ENCODE data around the gene HCFC1.

Gene HCFC1

GRCh38 chrX:153950127-153950526 lies 21.5 kb downstream of the HCFC1 start:
- Histone ChIP-seq H3K4me1 (ENCODE audit: control insufficient read depth, insufficient read depth, low read length) (peaks cover 3% of the 10 kb centered on the region), H3K27me3 (ENCODE audit: control insufficient read depth, insufficient read depth, low read length) (no peaks in the 10 kb centered on the region), H3K9me3 (ENCODE audit: control insufficient read depth, low read length) (no peaks in the 10 kb centered on the region), H3K36me3 (ENCODE audit: control insufficient read depth, insufficient read depth, low read length) (peaks cover 17% of the 10 kb centered on the region), H3K4me3 (ENCODE audit: low read length) (no peak overlapping the region), H3K9ac (ENCODE audit: low read length) (no peak overlapping the region)

- Histone ChIP-seq H3K9me3 (ENCODE audit: control insufficient read depth, low read length) (no peaks in the 10 kb centered on the region), H3K9ac (ENCODE audit: low read length) (no peak overlapping the region), H3K27me3 (ENCODE audit: control insufficient read depth, insufficient read depth, low read length) (no peaks in the 10 kb centered on the region), H3K36me3 (ENCODE audit: control insufficient read depth, insufficient read depth, low read length) (peaks cover 17% of the 10 kb centered on the region), H3K4me1 (ENCODE audit: control insufficient read depth, insufficient read depth, low read length) (peaks cover 3% of the 10 kb centered on the region), H3K4me3 (ENCODE audit: low read length) (no peak overlapping the region)
These were observed 22.5 kb downstream of the HCFC1 start for GRCh38 chrX:153948847-153949805.

GRCh38 chrX:153948002-153948466 lies 23.6 kb downstream of the HCFC1 start:
- H3K4me1 ChIP-seq (ENCODE audit: control insufficient read depth, insufficient read depth, low read length): peaks cover under 1% of the 10 kb centered on the region
- H3K9me3 ChIP-seq (ENCODE audit: control insufficient read depth, low read length): no peaks in the 10 kb centered on the region
- peaks cover 16% of the 10 kb centered on the region for H3K36me3 ChIP-seq (ENCODE audit: control insufficient read depth, insufficient read depth, low read length)
- no peak overlapping the region for H3K4me3 ChIP-seq (ENCODE audit: low read length)
- no peaks in the 10 kb centered on the region for H3K27me3 ChIP-seq (ENCODE audit: control insufficient read depth, insufficient read depth, low read length)
- no peak overlapping the region for H3K9ac ChIP-seq (ENCODE audit: low read length)

GRCh38 chrX:153947009-153947769 lies 24.4 kb downstream of the HCFC1 start:
- H3K9ac ChIP-seq (ENCODE audit: low read length): no peak overlapping the region
- H3K36me3 ChIP-seq (ENCODE audit: control insufficient read depth, insufficient read depth, low read length): peaks cover 7% of the 10 kb centered on the region
- no peaks in the 10 kb centered on the region for H3K9me3 ChIP-seq (ENCODE audit: control insufficient read depth, low read length)
- no peaks in the 10 kb centered on the region for H3K27me3 ChIP-seq (ENCODE audit: control insufficient read depth, insufficient read depth, low read length)
- H3K4me1 ChIP-seq (ENCODE audit: control insufficient read depth, insufficient read depth, low read length): no peaks in the 10 kb centered on the region
- H3K4me3 ChIP-seq (ENCODE audit: low read length): no peak overlapping the region

GRCh38 chrX:153945956-153946943 lies 25.4 kb downstream of the HCFC1 start:
- H3K4me1 ChIP-seq (ENCODE audit: control insufficient read depth, insufficient read depth, low read length): no peaks in the 10 kb centered on the region
- no peak overlapping the region for H3K4me3 ChIP-seq (ENCODE audit: low read length)
- H3K27me3 ChIP-seq (ENCODE audit: control insufficient read depth, insufficient read depth, low read length): no peaks in the 10 kb centered on the region
- no peak overlapping the region for H3K9ac ChIP-seq (ENCODE audit: low read length)
- peaks cover 5% of the 10 kb centered on the region for H3K36me3 ChIP-seq (ENCODE audit: control insufficient read depth, insufficient read depth, low read length)
- no peaks in the 10 kb centered on the region for H3K9me3 ChIP-seq (ENCODE audit: control insufficient read depth, low read length)

- Histone ChIP-seq H3K36me3 (ENCODE audit: control insufficient read depth, insufficient read depth, low read length) (no peaks in the 10 kb centered on the region), H3K9me3 (ENCODE audit: control insufficient read depth, low read length) (no peaks in the 10 kb centered on the region), H3K9ac (ENCODE audit: low read length) (no peak overlapping the region), H3K27me3 (ENCODE audit: control insufficient read depth, insufficient read depth, low read length) (no peaks in the 10 kb centered on the region), H3K4me1 (ENCODE audit: control insufficient read depth, insufficient read depth, low read length) (no peaks in the 10 kb centered on the region), H3K4me3 (ENCODE audit: low read length) (no peak overlapping the region)
These were observed 26.8 kb downstream of the HCFC1 start for GRCh38 chrX:153944800-153945150.

- Histone ChIP-seq H3K36me3 (ENCODE audit: control insufficient read depth, insufficient read depth, low read length) (no peaks in the 10 kb centered on the region), H3K4me3 (ENCODE audit: low read length) (no peak within 1 kb of the TSS), H3K4me1 (ENCODE audit: control insufficient read depth, insufficient read depth, low read length) (no peaks in the 10 kb centered on the region), H3K27me3 (ENCODE audit: control insufficient read depth, insufficient read depth, low read length) (no peaks in the 10 kb centered on the region), H3K9me3 (ENCODE audit: control insufficient read depth, low read length) (no peaks in the 10 kb centered on the region), H3K9ac (ENCODE audit: low read length) (no peak within 1 kb of the TSS)
These were observed 27.3 kb downstream of the HCFC1 start, which contains the start of gene RENBP for GRCh38 chrX:153944140-153944799. Gene RENBP (minus strand): TSS chrX:153944643. CDS start chrX:153944610, 33 bp downstream.

- Histone ChIP-seq H3K9ac (ENCODE audit: low read length) (no peak overlapping the region), H3K9me3 (ENCODE audit: control insufficient read depth, low read length) (no peaks in the 10 kb centered on the region), H3K36me3 (ENCODE audit: control insufficient read depth, insufficient read depth, low read length) (no peaks in the 10 kb centered on the region), H3K4me1 (ENCODE audit: control insufficient read depth, insufficient read depth, low read length) (no peaks in the 10 kb centered on the region), H3K4me3 (ENCODE audit: low read length) (no peak overlapping the region), H3K27me3 (ENCODE audit: control insufficient read depth, insufficient read depth, low read length) (no peaks in the 10 kb centered on the region)
These were observed 30.0 kb downstream of the HCFC1 start for GRCh38 chrX:153941336-153942252.

GRCh38 chrX:153939573-153939972 lies 32.0 kb downstream of the HCFC1 start:
- no peaks in the 10 kb centered on the region for H3K9me3 ChIP-seq (ENCODE audit: control insufficient read depth, low read length)
- H3K9ac ChIP-seq (ENCODE audit: low read length): no peak overlapping the region
- no peaks in the 10 kb centered on the region for H3K4me1 ChIP-seq (ENCODE audit: control insufficient read depth, insufficient read depth, low read length)
- H3K36me3 ChIP-seq (ENCODE audit: control insufficient read depth, insufficient read depth, low read length): no peaks in the 10 kb centered on the region
- no peaks in the 10 kb centered on the region for H3K27me3 ChIP-seq (ENCODE audit: control insufficient read depth, insufficient read depth, low read length)
- H3K4me3 ChIP-seq (ENCODE audit: low read length): no peak overlapping the region

- no peaks in the 10 kb centered on the region for H3K9me3 ChIP-seq (ENCODE audit: control insufficient read depth, low read length)
- H3K4me1 ChIP-seq (ENCODE audit: control insufficient read depth, insufficient read depth, low read length): peaks cover 5% of the 10 kb centered on the region
- H3K27me3 ChIP-seq (ENCODE audit: control insufficient read depth, insufficient read depth, low read length): no peaks in the 10 kb centered on the region
- no peak overlapping the region for H3K4me3 ChIP-seq (ENCODE audit: low read length)
- H3K36me3 ChIP-seq (ENCODE audit: control insufficient read depth, insufficient read depth, low read length): no peaks in the 10 kb centered on the region
- no peak overlapping the region for H3K9ac ChIP-seq (ENCODE audit: low read length)
These were observed 33.3 kb downstream of the HCFC1 start for GRCh38 chrX:153938226-153938786.
